GM12801 (cell line): ENCODE results near the gene TTC39A.

Experiments used
- CTCF ChIP-seq: IDR thresholded peaks from one replicate; pipeline ENCODE4 v1.5.1; 2011; ENCODE audit warnings: control low read depth; ENCODE audit not compliant: insufficient read length; ENCODE audit errors: extremely low read depth

TTC39A gene

GRCh38 chr1:51312718-51313117 is 17.6 kb downstream of the TTC39A start:
- no peak for TF ChIP-seq CTCF

GRCh38 chr1:51311826-51312225 is 18.5 kb downstream of the TTC39A start:
- no peak for TF ChIP-seq CTCF

GRCh38 chr1:51310871-51311613 is 19.3 kb downstream of the TTC39A start:
- no peak for TF ChIP-seq CTCF

- TF ChIP-seq CTCF, result no peak
These were observed 21.1 kb downstream of the TTC39A start for GRCh38 chr1:51309291-51309690.

- TF ChIP-seq CTCF, result no peak
These were observed 21.7 kb downstream of the TTC39A start for GRCh38 chr1:51308636-51309035.

GRCh38 chr1:51306950-51307349 is 23.4 kb downstream of the TTC39A start:
- TF ChIP-seq CTCF, result no peak

GRCh38 chr1:51305371-51305823 is 25.0 kb downstream of the TTC39A start:
- no peak for TF ChIP-seq CTCF
